CD4-positive, alpha-beta T cell treated with Interleukin-12 subunit alpha and Interleukin-12 subunit beta, for 1 hour (primary cell): ENCODE measurements around the gene MESD.

Experiments
- DNase-seq: peaks from one replicate; pipeline ENCODE4 v3.0.0-alpha.2; 2020

MESD gene

DNA sequence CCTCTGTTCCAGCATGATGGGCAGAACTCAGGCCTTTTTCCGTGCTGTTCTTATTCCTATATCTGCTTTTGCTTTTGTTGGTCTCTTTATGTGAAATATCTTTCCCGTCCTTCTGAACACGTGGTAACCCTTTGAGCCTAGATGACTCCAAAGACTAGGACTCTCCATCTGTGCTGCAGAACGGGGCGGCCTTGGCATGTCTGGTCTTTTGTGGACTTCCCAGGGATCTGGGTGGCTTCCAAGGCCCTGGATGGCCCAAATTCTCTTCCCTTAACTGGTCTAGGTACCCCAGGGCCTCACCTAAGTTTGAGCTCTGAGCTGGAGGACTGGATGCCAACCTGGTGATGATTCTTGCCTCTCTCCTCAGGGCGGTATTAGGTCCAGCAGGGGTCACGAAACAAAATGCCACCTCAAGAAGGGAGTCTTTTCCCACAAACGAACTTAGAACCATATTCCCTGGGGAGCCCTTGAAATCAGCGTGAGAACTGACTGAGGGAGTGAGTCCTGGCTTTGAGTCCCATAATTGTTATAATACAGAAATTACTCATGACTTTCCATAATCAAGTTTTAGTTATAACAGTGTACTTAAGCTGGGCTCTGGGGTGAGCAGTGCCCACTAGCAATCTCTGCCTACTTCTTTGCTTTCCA, 25.0 kb upstream of the MESD start:
- DNase-seq = no peak

DNA sequence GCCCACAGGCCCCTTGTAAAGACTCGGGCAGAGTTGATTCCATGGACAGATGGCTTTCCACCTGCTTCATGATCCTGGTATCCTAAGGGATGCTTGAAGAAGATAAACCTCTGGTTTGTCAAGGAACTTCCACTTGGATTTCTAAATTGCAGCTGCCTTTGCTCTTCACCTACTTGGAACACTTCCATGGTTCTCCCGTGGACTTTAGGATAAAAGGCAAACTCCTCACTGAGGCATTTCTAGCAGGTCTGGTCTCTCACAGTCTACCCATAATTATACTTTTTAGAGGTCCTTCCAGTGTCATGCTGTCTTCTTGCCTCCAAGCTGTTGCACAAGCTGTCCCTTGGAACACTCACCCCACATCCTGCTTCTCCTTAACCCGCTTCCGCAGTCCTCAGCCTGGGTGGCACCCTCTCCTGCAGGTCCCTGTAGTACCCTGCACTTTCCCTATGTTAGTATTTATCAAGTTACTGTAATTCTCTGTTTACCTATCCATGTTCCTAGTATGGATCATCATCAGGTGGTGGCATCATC, 23.8 kb upstream of the MESD start:
- no peak for DNase-seq

DNA sequence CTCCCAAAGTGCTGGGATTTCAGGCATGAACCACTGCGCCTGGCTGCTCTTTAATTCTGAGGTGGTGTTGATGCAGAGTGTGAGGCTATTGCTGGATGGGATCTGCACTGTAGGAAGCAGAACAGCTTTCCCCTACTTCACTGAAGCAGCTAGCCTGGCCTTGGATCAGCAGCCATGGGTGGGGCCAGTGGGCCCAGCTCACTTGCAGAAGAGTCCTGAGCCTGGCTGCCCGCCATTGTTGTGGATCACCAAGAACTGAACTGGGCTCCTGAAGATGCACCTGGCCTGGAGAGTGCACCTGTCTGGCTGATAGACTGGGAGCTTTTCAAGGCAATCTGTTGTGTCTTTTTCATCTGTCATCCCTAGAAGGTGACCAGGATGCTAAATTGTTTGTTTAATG, 23.0 kb upstream of the MESD start:
- DNase-seq = no peak

DNA sequence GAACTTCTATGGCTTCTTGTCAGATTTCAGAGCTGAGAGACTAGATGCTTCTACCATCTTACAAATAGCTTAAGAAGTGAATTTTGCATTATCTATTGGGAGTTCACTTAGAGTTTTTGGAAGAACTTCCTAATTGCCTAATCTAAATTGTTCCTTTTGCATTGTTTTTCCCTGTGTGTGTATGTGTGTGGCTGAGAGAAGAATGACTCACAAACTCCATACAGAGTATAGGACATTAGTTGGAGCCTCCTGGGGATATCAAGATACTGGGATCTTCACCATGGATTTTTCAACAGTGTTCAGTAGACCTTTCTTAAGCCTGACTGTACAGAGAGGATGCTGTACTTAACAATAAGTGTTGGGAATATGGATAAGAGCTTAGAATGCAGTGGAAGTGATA, 22.0 kb upstream of the MESD start:
- no peak for DNase-seq

DNA sequence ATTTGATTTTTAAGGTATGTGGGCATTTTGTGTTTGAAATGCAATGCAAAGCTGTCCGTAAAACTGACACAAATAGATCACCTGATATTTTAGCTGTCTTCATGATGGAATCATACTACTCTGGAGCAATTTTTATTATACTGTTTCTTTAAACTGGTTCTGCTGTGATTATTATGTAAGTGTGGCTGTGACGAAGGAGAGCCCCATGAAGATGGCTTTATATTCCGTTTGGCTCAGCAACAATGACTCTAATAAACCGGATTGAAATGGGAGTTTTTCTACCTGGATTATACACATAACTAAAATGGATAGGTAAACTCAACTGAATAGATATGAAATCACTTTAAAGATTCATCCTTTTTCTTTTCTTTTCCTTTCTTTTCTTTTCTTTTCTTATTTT, 20.5 kb upstream of the MESD start:
- no peak for DNase-seq

DNA sequence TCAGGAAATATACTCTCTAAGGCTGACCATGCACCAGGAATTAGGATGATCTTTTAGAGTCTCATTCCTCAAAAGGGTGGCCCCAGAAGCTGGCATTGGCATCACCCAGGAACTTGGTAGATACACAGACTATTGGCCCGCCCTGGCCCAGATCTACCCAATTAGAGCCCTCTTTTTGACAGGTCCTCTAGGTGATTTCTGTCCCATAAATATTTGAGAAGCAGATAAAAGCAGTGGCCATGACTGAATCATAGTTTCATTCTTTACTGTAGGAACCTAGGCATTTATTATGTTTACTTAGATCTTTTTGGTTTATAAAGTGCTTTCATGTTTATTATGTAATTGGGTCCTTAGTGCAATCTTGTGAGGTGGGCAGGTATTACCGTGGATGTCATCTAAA, 18.7 kb upstream of the MESD start:
- no peak for DNase-seq

DNA sequence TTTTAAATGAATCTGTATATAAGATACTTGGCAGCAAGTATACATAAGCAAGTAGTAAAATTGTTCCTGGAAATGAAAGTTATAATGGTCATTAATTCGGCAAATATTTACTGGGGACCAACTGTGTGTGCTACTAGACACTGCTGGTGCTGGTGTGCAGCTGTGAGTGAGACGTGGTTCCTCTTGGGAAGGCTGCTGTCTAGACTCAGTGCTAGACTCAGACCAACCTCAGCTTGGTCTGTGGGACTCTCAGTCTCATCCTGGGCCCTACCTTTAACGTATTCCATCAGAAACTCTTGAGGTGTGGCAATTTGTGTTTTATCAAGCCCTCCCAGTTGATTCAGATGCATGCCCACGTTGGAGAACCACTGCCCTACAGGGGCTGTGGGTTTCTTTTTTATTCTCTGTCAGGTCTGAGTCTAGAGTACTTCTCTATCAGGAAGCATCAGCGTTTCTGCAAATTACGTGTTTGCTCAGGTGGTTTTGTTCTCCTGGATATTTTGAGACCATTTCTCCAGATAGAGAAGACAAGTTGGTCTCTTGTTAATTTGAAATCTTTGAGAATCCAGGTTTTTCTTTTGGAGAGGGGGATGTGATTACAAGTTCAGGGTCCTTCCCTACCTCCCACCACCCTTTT, 17.9 kb upstream of the MESD start:
- DNase-seq = no peak

DNA sequence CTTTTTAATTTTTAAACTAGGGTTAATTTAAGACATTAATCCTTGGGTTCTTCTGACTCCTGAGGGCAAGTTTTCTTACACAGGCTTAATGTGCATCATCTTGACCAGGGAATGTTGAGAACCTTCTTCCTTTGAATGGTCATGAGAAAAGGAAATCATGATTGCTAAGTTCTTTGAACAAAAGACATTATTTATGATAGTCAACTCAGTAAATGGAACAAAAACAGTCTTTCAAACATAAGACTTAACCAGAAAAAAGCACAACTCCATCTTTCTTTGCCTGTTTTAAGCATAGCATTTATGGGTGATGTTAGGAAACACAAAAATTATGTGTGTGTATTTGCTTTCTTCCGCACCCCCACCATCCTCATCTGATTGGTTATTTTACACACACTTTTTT, 16.5 kb upstream of the MESD start:
- no peak for DNase-seq

DNA sequence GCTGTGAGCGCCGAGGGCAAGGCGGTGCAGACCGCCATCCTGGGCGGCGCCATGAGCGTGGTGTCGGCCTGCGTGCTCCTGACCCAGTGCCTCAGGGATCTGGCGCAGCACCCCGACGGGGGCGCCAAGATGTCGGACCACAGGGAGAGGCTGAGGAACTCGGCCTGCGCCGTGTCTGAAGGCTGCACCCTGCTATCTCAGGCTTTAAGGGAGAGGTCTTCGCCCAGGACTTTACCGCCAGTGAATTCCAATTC, 13.4 kb upstream of the MESD start:
- DNase-seq = no peak

DNA sequence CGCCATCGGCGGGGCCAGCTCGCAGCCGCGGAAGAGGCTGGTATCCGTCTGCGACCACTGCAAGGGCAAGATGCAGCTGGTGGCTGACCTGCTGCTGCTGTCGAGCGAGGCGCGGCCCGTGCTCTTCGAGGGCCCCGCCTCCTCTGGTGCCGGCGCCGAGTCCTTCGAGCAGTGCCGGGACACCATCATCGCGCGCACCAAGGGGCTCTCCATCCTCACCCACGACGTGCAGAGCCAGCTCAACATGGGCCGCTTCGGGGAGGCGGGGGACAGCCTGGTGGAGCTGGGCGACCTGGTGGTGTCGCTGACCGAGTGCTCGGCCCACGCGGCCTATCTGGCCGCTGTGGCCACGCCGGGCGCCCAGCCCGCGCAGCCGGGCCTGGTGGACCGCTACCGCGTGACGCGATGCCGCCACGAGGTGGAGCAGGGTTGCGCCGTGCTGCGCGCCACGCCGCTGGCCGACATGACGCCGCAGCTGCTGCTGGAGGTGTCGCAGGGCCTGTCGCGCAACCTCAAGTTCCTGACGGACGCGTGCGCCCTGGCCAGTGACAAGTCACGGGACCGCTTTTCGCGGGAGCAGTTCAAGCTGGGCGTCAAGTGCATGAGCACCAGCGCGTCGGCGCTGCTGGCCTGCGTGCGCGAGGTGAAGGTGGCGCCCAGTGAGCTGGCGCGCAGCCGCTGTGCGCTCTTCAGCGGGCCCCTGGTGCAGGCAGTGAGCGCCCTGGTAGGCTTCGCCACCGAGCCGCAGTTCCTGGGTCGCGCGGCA, 12.9 kb upstream of the MESD start:
- DNase-seq = no peak

DNA sequence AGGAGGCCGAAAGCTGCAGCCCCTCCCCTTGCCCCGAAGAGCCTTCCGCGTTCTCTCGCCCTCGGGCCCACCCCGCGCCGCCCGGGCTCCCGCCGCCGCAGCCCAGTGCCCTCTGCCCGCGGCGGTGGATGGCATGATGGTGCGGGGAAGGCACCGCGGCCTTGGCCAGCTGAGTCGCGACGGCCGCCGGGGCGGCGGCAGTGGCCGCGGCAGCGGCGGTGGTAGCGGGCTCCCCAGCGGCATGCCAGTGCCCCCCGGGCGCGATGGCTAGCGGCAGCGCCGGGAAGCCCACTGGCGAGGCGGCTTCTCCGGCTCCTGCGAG, 12.4 kb upstream of the MESD start:
- DNase-seq = no peak

DNA sequence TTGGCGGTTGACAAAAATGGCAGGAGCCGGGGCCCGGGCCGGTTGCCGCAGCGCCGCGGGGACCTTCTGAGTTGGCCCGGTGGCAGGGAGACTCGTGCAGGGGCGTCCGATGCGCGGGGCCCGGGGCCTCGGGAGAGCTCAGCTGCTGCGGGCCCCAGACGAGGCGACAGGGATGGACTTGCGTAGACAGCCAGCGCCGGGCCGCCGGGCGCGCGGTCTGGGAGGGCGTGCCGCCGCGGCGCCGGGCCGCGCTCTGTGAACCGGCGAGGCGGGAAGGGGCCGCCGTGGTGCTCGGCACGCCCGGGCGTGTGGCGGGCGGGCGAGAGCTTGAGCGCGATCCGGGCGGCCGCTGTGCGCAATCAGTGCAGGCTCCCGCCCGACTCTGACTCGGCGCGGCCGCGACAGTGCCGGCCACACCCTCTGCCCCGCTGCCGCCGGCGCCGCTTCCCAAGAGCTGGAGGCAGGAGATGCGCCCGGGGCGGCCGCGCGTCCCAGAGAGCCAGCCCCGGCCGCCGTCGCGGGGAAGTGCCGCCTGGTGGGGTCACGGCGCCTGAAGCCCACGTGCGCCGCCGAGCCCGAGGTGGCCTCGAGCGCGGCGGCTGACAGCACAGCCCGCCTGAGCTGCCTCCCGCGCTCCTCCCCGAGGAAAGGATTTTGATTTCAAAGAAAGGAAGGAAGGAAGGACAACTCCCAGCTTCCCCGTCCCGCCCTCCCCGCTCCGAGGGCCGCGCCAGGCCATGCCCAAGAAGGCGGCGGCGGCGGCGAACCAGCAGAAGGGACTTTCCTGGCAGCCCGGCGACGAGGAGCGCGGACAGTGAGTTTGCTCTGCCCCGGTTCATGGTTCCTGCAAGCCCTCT, 11.8 kb upstream of the MESD start:
- DNase-seq = peak; percentile 63

DNA sequence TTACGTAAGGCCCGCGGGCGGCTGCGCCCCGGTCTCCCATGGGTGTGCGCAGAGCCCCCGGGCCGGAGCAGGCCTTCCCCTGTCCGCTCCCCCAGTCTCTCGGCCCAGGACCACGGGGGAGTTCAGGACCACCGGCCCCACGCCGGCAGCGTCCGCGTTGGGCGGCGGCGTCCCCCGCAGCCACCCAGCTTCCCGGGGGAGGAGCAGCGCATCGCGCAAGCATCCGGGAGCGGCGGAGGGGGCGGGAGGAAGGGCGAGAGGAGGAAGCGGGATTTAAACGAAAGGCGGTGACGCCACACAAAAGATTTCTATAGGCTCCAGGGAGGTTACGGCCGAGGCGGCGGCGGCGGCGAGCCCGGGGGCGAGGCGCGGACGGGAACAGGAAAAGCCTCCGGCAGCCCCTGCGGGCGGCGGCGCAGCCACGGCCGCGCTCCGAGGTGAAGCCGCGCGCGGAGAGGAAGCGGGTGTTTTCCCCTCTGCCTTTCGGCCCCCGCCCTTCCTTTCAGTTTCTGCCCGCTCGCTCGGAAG, 11.1 kb upstream of the MESD start, which contains the start of gene TLNRD1:
TSS of gene TLNRD1 (plus strand) at position 300 of the 528 bp plus-strand sequence. CDS start 1,349 bp downstream, outside the sequence.
- peak; percentile 88 for DNase-seq

DNA sequence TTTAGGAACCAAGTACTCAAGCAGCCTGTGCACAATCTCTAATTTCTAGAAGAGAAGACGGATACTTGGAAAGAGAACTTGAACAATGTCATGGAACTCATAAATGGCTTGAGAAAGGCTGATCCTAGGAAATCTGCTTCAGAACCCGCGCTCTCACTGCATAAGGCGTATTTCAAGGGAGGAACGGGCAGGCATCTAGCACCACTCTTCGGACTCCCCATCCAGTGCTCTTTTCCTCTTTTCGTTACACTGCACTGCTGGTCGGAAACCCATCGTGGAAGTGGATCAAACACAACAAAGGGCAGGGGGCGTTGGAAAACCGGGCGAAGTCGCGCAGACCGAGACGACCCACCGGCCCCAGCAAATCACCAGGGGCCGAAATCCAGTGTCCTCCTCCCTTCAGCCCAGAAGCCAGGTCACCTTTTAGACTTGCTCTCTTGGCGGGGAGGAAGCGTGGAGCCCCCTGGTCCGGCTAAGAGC, 10.6 kb upstream of the MESD start:
- peak; percentile 28 for DNase-seq

DNA sequence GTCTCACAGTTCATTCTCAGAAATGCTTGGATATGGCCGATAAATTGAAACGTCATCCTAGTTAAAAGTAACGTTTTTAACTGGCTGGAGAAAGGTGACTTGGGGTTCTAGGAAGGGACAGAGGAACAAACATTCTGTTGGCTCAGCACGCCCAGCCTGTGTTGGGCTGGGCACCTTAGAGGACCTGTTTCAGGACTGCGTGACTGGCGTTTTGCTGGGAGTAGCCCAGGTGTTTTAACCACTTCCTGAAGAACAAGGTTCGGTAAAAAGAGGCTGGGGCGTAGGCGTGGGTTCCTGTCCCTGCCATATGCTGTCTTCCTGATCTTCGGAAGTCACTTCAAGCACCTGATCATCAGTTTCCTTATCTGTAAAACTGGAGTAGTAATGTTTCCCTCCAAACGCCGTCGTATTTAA, 10.0 kb upstream of the MESD start:
- peak; percentile 65 for DNase-seq

DNA sequence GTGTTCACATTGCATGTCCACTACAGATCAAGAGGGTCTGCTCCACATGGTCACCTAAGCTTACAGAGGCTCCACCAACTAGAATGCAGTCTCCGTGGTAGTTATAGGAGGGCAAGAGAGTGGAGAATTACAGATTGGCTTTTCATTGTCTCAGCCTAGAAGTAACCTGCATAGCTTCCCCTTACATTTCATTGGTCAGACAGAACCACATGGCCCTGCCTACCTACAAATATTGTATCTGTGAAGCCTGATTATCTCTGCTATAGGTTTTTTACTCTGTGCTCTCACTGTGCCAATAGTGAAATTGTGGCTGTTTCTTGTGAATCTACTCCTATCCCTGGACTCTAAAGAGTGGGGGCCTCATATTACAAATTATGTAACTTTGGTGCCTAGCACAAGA, 8.6 kb upstream of the MESD start:
- DNase-seq = no peak

DNA sequence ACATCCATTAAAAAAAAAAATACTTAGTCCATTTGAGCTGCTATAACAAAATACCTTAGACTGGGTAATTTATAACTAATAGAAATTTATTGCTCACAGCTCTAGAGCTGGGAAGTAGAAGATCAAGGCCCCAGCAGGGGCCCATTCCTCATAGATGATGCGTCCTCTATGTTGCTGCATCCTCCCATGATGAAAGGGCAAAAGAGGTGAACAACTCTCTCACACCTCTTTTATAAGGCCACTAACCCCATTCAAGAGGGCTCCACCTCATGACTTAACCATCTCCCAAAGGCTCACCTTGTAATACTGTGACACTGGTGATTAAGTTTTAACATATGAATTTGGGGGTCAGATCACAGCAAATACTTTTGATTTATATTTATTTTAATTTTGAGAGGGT, 8.1 kb upstream of the MESD start:
- no peak for DNase-seq

DNA sequence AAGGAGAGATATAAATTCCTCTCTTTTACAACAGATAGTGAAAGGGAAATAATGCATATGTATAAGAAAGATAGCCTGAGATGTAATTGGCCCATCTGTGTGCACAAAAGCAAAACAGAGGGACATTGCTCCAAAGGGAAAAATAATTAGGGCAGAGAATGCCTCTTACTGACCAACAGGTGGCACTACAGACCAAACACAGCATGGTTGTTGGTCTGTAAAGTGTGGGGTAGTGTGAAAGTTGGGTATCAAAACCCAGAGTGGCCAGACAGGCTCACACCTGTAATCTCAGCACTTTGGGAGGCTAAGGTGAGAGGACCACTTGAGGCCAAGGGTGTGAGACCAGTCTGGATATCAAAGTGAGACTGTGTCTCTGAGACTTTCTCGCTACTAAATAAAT, 6.6 kb upstream of the MESD start:
- peak; percentile 40 for DNase-seq

DNA sequence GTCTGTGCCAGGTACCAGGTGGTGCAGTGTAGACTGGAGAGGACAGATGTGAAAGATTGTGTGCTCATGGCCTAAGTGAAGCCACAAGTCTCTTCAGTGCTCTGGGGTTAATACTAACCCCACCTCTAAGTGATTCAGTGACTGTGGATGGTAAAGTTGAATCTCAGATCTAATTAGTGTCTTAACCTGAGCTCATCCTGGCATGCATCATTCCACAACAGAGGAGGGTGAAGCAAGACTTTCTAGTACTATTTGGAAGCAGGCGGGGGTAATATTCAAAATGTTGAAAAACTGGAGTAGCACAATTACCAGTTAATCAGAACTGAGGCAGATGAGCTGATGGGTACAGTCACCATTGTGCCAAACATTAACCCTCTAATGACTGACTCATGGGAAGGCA, 2.8 kb upstream of the MESD start:
- DNase-seq = no peak

DNA sequence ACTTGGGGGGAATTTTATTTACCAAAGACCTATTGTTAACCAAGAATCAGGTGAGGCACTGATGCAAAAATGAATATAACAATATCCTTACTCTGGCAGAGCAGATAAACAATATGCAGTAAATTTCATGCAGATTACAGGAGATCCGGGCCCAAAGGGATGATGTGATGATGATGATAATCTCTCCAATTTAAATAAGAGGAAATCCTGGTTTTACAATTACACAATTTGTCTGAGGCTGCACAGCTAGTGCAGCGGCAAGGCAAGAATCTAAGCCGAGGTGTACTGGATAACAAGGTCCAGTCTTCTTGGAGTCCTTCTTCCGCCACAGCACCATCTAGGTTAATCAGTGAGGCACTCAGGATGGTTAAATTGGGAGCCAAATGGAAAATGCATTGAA, 2.4 kb upstream of the MESD start:
- DNase-seq = no peak

DNA sequence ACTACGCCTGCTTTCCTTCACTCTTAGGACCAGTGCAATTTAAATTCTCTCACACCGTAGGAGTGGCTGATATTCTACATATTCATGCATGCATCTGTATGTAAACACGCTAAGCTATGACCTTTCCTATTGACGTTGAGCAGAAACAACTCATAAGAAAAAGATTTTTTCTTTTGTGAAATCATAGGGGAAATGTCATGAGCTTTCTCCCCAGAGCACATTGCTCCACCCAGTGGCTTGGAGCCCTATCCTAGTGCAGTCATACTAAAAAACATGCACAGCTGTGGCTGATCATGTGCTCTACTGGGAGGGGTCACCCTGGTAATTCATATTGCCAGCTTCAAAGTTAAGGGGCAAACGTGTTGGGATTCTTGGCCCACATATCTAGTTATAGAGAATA, 1.8 kb upstream of the MESD start:
- DNase-seq = no peak

DNA sequence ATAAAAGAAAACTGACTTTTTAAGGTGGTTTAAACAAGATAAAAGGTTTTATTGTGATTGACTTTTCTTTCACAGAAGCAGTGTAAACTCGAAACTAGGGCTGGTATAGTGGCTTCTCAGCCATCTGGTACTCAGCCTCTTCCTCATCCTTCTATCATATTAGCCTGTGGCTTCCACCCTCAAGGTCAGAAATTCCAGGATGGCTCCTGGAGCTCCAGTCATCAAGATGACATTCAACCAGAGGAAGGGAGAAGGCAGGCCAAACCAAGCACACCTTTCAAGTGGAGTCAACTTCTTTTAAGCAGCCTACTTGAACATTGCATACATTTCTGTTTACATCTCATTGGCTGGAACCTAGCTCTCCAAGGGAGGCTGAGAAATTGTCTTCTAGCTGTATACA, 1.3 kb upstream of the MESD start:
- DNase-seq = no peak

DNA sequence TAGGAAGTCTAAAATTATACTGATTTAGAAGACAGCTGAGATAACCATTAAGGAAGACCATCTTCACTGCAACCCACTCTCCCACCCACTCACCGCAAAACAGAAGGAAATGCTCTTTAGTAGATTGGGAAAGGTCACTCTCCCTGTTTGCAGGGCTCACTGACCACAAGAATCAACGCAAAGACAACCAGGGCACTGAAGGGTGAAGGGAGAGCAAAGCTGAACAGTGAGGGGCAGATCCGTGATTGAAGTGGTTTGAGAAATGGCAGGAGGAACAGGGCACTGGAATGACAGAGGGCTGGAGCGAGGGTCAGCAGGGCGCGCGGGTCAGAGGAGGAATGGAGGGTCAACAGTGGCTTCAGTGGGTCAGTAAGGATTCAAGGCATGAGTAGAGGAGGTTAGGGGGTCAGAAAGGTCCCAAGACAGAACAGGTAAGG, 520 bp downstream of the MESD start:
- DNase-seq = no peak
